Measurements from ENCODE around the gene OPRM1.

GRCh38 chr6:154219250-154219649 lies 180.2 kb downstream of the OPRM1 start:
- TF ChIP-seq, protein P1, sequence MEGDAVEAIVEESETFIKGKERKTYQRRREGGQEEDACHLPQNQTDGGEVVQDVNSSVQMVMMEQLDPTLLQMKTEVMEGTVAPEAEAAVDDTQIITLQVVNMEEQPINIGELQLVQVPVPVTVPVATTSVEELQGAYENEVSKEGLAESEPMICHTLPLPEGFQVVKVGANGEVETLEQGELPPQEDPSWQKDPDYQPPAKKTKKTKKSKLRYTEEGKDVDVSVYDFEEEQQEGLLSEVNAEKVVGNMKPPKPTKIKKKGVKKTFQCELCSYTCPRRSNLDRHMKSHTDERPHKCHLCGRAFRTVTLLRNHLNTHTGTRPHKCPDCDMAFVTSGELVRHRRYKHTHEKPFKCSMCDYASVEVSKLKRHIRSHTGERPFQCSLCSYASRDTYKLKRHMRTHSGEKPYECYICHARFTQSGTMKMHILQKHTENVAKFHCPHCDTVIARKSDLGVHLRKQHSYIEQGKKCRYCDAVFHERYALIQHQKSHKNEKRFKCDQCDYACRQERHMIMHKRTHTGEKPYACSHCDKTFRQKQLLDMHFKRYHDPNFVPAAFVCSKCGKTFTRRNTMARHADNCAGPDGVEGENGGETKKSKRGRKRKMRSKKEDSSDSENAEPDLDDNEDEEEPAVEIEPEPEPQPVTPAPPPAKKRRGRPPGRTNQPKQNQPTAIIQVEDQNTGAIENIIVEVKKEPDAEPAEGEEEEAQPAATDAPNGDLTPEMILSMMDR (IDR thresholded peaks at IDR 0.05; ENCODE audit: insufficient read depth, low read depth, low read length) = no peak
- no peak for TF ChIP-seq EZH2 (IDR thresholded peaks at IDR 0.05; ENCODE audit: insufficient read depth, low read length)
